ENCODE measurements around the gene ZMIZ2. TPM values are rescaled to one million over a fixed set of nuclear protein-coding genes. Genes with fewer than 3 reads are reported as not detected.

ZMIZ2 gene
- total and polyA plus RNA-seq, 2 experiments from 2014 or later: 15.5 to 46.1 TPM

DNA sequence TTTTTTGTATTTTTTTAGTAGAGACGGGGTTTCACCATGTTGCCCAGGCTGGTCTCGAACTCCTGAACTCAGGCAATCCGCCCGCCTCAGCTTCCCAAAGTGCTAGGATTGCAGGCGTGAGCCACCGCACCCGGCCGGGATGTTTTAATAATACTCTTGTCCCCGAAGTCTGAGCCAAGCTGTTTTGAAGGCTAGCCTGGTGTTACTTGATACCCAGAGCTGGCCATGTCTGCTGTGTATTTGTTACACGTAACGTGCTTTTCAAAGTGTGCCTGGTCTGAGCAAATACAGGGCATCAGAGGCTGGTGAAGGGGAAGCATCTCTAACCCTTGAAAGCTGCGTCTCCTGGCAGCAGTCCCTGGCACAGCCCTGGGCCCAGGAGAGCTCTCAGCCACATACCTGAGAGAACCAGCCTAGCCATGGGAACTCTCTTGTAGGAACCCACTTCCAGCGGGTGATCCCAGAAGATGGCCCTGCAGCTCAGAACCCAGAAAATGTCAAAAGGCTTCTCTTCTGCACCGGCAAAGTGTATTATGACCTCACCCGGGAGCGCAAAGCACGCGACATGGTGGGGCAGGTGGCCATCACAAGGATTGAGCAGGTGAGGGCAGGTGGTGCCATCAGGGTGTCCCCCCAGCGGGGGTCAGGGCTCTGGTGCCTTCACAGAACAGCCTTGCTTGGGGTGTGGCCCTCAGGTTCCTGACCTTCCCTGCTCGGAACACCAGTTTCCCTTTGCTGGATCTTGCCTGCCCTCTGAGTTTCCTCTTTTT is 41.7 kb upstream of the ZMIZ2 start:
- no peaks in the 10 kb centered on the region; the same call in 1 of the 3 replicates for H3K9me3 Mint-ChIP-seq
- H3K79me2 ChIP-seq (replicated peaks; ENCODE audit: insufficient read depth): no peaks in the 10 kb centered on the region
- DNase-seq (ENCODE audit: low spot score) (no peak), ATAC-seq (no peak)
- TF ChIP-seq, protein P1, sequence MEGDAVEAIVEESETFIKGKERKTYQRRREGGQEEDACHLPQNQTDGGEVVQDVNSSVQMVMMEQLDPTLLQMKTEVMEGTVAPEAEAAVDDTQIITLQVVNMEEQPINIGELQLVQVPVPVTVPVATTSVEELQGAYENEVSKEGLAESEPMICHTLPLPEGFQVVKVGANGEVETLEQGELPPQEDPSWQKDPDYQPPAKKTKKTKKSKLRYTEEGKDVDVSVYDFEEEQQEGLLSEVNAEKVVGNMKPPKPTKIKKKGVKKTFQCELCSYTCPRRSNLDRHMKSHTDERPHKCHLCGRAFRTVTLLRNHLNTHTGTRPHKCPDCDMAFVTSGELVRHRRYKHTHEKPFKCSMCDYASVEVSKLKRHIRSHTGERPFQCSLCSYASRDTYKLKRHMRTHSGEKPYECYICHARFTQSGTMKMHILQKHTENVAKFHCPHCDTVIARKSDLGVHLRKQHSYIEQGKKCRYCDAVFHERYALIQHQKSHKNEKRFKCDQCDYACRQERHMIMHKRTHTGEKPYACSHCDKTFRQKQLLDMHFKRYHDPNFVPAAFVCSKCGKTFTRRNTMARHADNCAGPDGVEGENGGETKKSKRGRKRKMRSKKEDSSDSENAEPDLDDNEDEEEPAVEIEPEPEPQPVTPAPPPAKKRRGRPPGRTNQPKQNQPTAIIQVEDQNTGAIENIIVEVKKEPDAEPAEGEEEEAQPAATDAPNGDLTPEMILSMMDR (conservative IDR thresholded peaks at IDR 0.05; ENCODE audit: low read depth in 2 of 2): no peak
- no peak for TF ChIP-seq ZNF331 (CRISPR knock-in tag; IDR thresholded peaks at IDR 0.05; ENCODE audit: low read depth)
- TF ChIP-seq POLR2AphosphoS5 (IDR thresholded peaks at IDR 0.05; ENCODE audit: low read depth): no peak
- no peak for TF ChIP-seq STAT1 (IDR thresholded peaks at IDR 0.05; ENCODE audit: unreplicated experiment)
- TF ChIP-seq EZH2phosphoT487 (IDR thresholded peaks at IDR 0.05; ENCODE audit: unreplicated experiment): no peak
- TF ChIP-seq JUNB (IDR thresholded peaks at IDR 0.05; ENCODE audit: unreplicated experiment): no peak
- TF ChIP-seq, protein P2, sequence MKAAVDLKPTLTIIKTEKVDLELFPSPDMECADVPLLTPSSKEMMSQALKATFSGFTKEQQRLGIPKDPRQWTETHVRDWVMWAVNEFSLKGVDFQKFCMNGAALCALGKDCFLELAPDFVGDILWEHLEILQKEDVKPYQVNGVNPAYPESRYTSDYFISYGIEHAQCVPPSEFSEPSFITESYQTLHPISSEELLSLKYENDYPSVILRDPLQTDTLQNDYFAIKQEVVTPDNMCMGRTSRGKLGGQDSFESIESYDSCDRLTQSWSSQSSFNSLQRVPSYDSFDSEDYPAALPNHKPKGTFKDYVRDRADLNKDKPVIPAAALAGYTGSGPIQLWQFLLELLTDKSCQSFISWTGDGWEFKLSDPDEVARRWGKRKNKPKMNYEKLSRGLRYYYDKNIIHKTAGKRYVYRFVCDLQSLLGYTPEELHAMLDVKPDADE (IDR thresholded peaks at IDR 0.05): no peak
- no peak for TF ChIP-seq CREB1 (CRISPR knock-in tag; IDR thresholded peaks at IDR 0.05; ENCODE audit: low read depth)
- TF ChIP-seq NANOG (IDR thresholded peaks at IDR 0.05; ENCODE audit: borderline replicate concordance): no peak
- TF ChIP-seq EZH2 (IDR thresholded peaks at IDR 0.05; ENCODE audit: low read depth, unreplicated experiment): no peak
- TF ChIP-seq, protein P3, sequence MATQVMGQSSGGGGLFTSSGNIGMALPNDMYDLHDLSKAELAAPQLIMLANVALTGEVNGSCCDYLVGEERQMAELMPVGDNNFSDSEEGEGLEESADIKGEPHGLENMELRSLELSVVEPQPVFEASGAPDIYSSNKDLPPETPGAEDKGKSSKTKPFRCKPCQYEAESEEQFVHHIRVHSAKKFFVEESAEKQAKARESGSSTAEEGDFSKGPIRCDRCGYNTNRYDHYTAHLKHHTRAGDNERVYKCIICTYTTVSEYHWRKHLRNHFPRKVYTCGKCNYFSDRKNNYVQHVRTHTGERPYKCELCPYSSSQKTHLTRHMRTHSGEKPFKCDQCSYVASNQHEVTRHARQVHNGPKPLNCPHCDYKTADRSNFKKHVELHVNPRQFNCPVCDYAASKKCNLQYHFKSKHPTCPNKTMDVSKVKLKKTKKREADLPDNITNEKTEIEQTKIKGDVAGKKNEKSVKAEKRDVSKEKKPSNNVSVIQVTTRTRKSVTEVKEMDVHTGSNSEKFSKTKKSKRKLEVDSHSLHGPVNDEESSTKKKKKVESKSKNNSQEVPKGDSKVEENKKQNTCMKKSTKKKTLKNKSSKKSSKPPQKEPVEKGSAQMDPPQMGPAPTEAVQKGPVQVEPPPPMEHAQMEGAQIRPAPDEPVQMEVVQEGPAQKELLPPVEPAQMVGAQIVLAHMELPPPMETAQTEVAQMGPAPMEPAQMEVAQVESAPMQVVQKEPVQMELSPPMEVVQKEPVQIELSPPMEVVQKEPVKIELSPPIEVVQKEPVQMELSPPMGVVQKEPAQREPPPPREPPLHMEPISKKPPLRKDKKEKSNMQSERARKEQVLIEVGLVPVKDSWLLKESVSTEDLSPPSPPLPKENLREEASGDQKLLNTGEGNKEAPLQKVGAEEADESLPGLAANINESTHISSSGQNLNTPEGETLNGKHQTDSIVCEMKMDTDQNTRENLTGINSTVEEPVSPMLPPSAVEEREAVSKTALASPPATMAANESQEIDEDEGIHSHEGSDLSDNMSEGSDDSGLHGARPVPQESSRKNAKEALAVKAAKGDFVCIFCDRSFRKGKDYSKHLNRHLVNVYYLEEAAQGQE (IDR thresholded peaks at IDR 0.05; ENCODE audit: unreplicated experiment): no peak
- TF ChIP-seq, protein P4, sequence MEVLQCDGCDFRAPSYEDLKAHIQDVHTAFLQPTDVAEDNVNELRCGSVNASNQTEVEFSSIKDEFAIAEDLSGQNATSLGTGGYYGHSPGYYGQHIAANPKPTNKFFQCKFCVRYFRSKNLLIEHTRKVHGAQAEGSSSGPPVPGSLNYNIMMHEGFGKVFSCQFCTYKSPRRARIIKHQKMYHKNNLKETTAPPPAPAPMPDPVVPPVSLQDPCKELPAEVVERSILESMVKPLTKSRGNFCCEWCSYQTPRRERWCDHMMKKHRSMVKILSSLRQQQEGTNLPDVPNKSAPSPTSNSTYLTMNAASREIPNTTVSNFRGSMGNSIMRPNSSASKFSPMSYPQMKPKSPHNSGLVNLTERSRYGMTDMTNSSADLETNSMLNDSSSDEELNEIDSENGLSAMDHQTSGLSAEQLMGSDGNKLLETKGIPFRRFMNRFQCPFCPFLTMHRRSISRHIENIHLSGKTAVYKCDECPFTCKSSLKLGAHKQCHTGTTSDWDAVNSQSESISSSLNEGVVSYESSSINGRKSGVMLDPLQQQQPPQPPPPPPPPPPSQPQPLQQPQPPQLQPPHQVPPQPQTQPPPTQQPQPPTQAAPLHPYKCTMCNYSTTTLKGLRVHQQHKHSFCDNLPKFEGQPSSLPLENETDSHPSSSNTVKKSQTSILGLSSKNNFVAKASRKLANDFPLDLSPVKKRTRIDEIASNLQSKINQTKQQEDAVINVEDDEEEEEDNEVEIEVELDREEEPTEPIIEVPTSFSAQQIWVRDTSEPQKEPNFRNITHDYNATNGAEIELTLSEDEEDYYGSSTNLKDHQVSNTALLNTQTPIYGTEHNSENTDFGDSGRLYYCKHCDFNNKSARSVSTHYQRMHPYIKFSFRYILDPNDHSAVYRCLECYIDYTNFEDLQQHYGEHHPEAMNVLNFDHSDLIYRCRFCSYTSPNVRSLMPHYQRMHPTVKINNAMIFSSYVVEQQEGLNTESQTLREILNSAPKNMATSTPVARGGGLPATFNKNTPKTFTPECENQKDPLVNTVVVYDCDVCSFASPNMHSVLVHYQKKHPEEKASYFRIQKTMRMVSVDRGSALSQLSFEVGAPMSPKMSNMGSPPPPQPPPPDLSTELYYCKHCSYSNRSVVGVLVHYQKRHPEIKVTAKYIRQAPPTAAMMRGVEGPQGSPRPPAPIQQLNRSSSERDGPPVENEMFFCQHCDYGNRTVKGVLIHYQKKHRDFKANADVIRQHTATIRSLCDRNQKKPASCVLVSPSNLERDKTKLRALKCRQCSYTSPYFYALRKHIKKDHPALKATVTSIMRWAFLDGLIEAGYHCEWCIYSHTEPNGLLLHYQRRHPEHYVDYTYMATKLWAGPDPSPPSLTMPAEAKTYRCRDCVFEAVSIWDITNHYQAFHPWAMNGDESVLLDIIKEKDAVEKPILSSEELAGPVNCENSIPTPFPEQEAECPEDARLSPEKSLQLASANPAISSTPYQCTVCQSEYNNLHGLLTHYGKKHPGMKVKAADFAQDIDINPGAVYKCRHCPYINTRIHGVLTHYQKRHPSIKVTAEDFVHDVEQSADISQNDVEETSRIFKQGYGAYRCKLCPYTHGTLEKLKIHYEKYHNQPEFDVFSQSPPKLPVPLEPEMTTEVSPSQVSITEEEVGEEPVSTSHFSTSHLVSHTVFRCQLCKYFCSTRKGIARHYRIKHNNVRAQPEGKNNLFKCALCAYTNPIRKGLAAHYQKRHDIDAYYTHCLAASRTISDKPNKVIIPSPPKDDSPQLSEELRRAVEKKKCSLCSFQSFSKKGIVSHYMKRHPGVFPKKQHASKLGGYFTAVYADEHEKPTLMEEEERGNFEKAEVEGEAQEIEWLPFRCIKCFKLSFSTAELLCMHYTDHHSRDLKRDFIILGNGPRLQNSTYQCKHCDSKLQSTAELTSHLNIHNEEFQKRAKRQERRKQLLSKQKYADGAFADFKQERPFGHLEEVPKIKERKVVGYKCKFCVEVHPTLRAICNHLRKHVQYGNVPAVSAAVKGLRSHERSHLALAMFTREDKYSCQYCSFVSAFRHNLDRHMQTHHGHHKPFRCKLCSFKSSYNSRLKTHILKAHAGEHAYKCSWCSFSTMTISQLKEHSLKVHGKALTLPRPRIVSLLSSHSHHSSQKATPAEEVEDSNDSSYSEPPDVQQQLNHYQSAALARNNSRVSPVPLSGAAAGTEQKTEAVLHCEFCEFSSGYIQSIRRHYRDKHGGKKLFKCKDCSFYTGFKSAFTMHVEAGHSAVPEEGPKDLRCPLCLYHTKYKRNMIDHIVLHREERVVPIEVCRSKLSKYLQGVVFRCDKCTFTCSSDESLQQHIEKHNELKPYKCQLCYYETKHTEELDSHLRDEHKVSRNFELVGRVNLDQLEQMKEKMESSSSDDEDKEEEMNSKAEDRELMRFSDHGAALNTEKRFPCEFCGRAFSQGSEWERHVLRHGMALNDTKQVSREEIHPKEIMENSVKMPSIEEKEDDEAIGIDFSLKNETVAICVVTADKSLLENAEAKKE (CRISPR knock-in tag; IDR thresholded peaks at IDR 0.05): no peak
- TF ChIP-seq ZNF114 (CRISPR knock-in tag; IDR thresholded peaks at IDR 0.05): no peak
- H4K20me1 ChIP-seq (replicated peaks; ENCODE audit: insufficient read depth): no peaks in the 10 kb centered on the region; the same call in 1 of the 2 replicates
- no peaks in the 10 kb centered on the region for H3K9me2 ChIP-seq (ENCODE audit: insufficient read depth)
- H3K4me3 Mint-ChIP-seq: no peak overlapping the region
- no peak overlapping the region for H3K27ac Mint-ChIP-seq
- H3K27ac ChIP-seq (ENCODE audit: low read depth): no peak overlapping the region
- H3K27me3 ChIP-seq (ENCODE audit: insufficient read depth): no peaks in the 10 kb centered on the region
- H3K36me3 ChIP-seq (ENCODE audit: insufficient read depth): 0 out of 2 replicates have a peak, but pooled peaks cover 4% of the 10 kb centered on the region
- H3K27me3 Mint-ChIP-seq (ENCODE audit: insufficient read depth, low read depth, poor library complexity): peaks cover 14% of the 10 kb centered on the region
- H3K4me2 ChIP-seq: no peak overlapping the region
- no peak overlapping the region for H3K4me3 ChIP-seq
- no peaks in the 10 kb centered on the region for H3F3A ChIP-seq (replicated peaks; ENCODE audit: low read depth)
- H3K36me3 Mint-ChIP-seq (ENCODE audit: low read depth): peaks cover 25% of the 10 kb centered on the region
- no peaks in the 10 kb centered on the region for H3K4me1 ChIP-seq (ENCODE audit: insufficient read depth)
- no peak overlapping the region for H2AFZ ChIP-seq
- H3K4me1 Mint-ChIP-seq: peaks cover under 1% of the 10 kb centered on the region; the same call in 2 of the 3 replicates

Measured in GM23338 (cell line).